ENCODE results near the gene PMM1.

DNA sequence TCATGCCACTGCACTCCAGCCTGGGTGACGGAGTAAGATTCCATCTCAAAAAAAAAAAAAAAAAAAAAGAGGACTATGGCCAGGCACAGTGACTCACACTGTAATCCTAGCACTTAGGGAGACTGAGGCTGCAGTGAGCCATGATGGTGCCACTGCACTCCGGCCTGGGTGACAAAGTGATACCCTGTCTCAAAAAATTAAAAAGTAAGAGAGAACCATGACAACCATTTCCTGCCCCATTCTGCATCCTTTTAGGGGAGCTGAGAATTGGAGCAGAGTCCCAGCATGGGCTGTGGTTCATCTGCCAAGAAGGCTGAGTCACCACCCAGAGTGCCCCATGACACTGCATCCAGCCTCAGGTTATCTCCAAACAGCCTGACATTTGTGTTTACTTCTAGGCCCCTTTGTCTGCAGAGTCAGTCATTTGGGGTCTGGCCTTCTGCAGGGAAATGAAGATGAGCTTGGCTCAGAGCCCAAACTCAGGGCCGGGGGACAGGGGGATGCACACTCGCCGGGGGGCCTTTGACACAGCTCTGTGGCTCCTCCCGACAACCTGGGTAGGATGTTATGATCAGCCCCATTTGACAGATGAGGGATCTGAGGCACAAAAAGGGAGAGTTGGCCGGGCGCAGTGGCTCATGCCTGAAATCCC is 24.1 kb downstream of the PMM1 start:
- TF ChIP-seq, protein P1, sequence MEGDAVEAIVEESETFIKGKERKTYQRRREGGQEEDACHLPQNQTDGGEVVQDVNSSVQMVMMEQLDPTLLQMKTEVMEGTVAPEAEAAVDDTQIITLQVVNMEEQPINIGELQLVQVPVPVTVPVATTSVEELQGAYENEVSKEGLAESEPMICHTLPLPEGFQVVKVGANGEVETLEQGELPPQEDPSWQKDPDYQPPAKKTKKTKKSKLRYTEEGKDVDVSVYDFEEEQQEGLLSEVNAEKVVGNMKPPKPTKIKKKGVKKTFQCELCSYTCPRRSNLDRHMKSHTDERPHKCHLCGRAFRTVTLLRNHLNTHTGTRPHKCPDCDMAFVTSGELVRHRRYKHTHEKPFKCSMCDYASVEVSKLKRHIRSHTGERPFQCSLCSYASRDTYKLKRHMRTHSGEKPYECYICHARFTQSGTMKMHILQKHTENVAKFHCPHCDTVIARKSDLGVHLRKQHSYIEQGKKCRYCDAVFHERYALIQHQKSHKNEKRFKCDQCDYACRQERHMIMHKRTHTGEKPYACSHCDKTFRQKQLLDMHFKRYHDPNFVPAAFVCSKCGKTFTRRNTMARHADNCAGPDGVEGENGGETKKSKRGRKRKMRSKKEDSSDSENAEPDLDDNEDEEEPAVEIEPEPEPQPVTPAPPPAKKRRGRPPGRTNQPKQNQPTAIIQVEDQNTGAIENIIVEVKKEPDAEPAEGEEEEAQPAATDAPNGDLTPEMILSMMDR (IDR thresholded peaks at IDR 0.05) = no peak
- TF ChIP-seq POLR2A (IDR thresholded peaks at IDR 0.05) = no peak

All from thyroid gland (tissue), 4 donors.